CD14-positive monocyte (primary cell): Measurements from ENCODE around the gene MORF4L2. TPM values are rescaled to one million over a fixed set of nuclear protein-coding genes. Genes with fewer than 3 reads are reported as not detected.

ENCODE experiments used
- DNase-seq, 3 donors: peaks; one replicate each; pipeline ENCODE4 v3.0.0-alpha.2; 2011 to 2022
- H2AFZ ChIP-seq: 2 replicates; pipeline ENCODE4 v1.6.0; 2012; ENCODE audit warnings: mild to moderate bottlenecking, low read depth, low read length, inconsistent platforms; ENCODE audit not compliant: insufficient read depth, poor library complexity, severe bottlenecking
- H3K27ac ChIP-seq, 2 donors: 1 replicate in 1 of 2; 2 replicates in 1 of 2; pipeline ENCODE4 v1.5.1; 2012 to 2013; ENCODE audit warnings: low read length in 2 of 2, control low read depth in 1 of 2, inconsistent platforms in 1 of 2, low read depth in 1 of 2, mild to moderate bottlenecking in 1 of 2
- H3K27me3 ChIP-seq, 2 donors: one replicate each; pipeline versions ENCODE4 v1.6.0 to v1.6.1; 2011 to 2013; ENCODE audit warnings: low read length in 2 of 2; ENCODE audit not compliant: control insufficient read depth in 2 of 2, insufficient read depth in 2 of 2
- H3K36me3 ChIP-seq, 2 donors: replicated peaks in 1 of 2; 1 replicate in 1 of 2; 2 replicates in 1 of 2; pipeline versions ENCODE4 v1.5.1 to v1.6.1; 2012 to 2013; ENCODE audit warnings: low read length in 2 of 2, control low read depth in 1 of 2, inconsistent platforms in 1 of 2, mild to moderate bottlenecking in 1 of 2; ENCODE audit not compliant: insufficient read depth in 2 of 2, control insufficient read depth in 1 of 2
- H3K4me1 ChIP-seq, 2 donors: 1 replicate in 1 of 2; 2 replicates in 1 of 2; pipeline versions ENCODE4 v1.5.1 to v1.6.1; 2012 to 2013; ENCODE audit warnings: low read length in 2 of 2, control low read depth in 1 of 2, inconsistent platforms in 1 of 2, mild to moderate bottlenecking in 1 of 2, moderate library complexity in 1 of 2; ENCODE audit not compliant: insufficient read depth in 2 of 2, control insufficient read depth in 1 of 2
- H3K4me2 ChIP-seq: replicated peaks from 2 replicates; pipeline ENCODE3; 2012; ENCODE audit warnings: low read length, moderate library complexity, mild to moderate bottlenecking; ENCODE audit not compliant: poor library complexity, severe bottlenecking; ENCODE audit errors: extremely low read depth
- H3K4me3 ChIP-seq, 3 experiments: fragments of 200-600 bp in 1 of 3; sonication (generic) in 1 of 3; replicated peaks in 1 of 3; 1 replicate in 2 of 3; 2 replicates in 1 of 3; pipeline ENCODE4 v1.5.1; 2011 to 2013; ENCODE audit warnings: low read length in 3 of 3, mild to moderate bottlenecking in 3 of 3, control low read depth in 2 of 3, low read depth in 2 of 3, inconsistent platforms in 1 of 3, moderate library complexity in 1 of 3
- H3K79me2 ChIP-seq: 2 replicates; pipeline ENCODE4 v1.6.0; 2012; ENCODE audit warnings: mild to moderate bottlenecking, control low read depth, inconsistent platforms, low read length, moderate library complexity; ENCODE audit not compliant: insufficient read depth
- H3K9ac ChIP-seq: 2 replicates; pipeline ENCODE4 v1.6.0; 2017; ENCODE audit warnings: low read length, mild to moderate bottlenecking; ENCODE audit not compliant: insufficient read depth, poor library complexity, severe bottlenecking
- H3K9me3 ChIP-seq, 2 donors: replicated peaks in 1 of 2; 1 replicate in 1 of 2; 2 replicates in 1 of 2; pipeline versions ENCODE4 v1.5.1 to v1.6.1; 2012 to 2013; ENCODE audit warnings: low read length in 2 of 2, control low read depth in 1 of 2; ENCODE audit not compliant: control insufficient read depth in 1 of 2, insufficient read depth in 1 of 2
- H4K20me1 ChIP-seq: 2 replicates; pipeline ENCODE4 v1.6.0; 2012; ENCODE audit warnings: mild to moderate bottlenecking, low read length, control low read depth, moderate library complexity; ENCODE audit not compliant: insufficient read depth
- H3K27ac Mint-ChIP-seq, 7 donors: one replicate each; pipeline ENCODE4 v1.8.0; 2020; ENCODE audit warnings: mild to moderate bottlenecking in 7 of 7, mixed read lengths in 7 of 7, moderate library complexity in 6 of 7, inconsistent platforms in 2 of 7
- H3K27me3 Mint-ChIP-seq, 3 donors: one replicate each; pipeline ENCODE4 v1.8.0; 2021 to 2022; ENCODE audit warnings: low read depth in 3 of 3, mild to moderate bottlenecking in 3 of 3, mixed read lengths in 3 of 3, moderate library complexity in 3 of 3, inconsistent platforms in 1 of 3
- H3K36me3 Mint-ChIP-seq, 2 donors: one replicate each; pipeline ENCODE4 v1.8.0; 2020; ENCODE audit warnings: mixed read lengths in 2 of 2, inconsistent platforms in 1 of 2, mild to moderate bottlenecking in 1 of 2
- H3K4me1 Mint-ChIP-seq: one replicate; pipeline ENCODE4 v1.8.0; 2020; ENCODE audit warnings: mild to moderate bottlenecking, mixed read lengths
- H3K4me3 Mint-ChIP-seq, 2 donors: one replicate each; pipeline ENCODE4 v1.8.0; 2020; ENCODE audit warnings: mild to moderate bottlenecking in 2 of 2, mixed read lengths in 2 of 2, moderate library complexity in 1 of 2
- H3K9me3 Mint-ChIP-seq, 7 donors: one replicate each; pipeline ENCODE4 v1.8.0; 2020 to 2022; ENCODE audit warnings: mixed read lengths in 7 of 7, mild to moderate bottlenecking in 6 of 7, moderate library complexity in 6 of 7, inconsistent platforms in 2 of 7
- CTCF ChIP-seq: fragments of 200-600 bp; IDR thresholded peaks from one replicate; pipeline ENCODE4 v1.8.0; 2022; ENCODE audit warnings: antibody characterized with exemption, mild to moderate bottlenecking
- WGBS: methylation state at CpG from one replicate; pipeline ENCODE4 v1.1.5; 2013; ENCODE audit warnings: missing lambda C conversion rate; ENCODE audit not compliant: insufficient coverage; 5-methylcytosine and 5-hydroxymethylcytosine counted together
- intact Hi-C, 2 donors: fragments of 100-400 bp; cut with micrococcal nuclease; formaldehyde crosslinking; loops; one replicate each; pipeline versions ENCODE4 v1.15.0 to v1.15.1; 2023
- polyA plus RNA-seq, 3 donors: library from polyadenylated mRNA; depleted of rRNA in 1 of 3; unstranded in 2 of 3; stranded (reverse) in 1 of 3; fragments of 300-500 nt in 2 of 3; fragments of >200 nt in 1 of 3; fragmentation: Illumina TruSeq in 2 of 3; gene quantifications; 1 replicate in 2 of 3; 2 replicates in 1 of 3; pipeline ENCODE4 v1.2.3, GENCODE V29; 2012 to 2021

Gene MORF4L2
- polyA plus RNA-seq, 3 donors, result 83.5 to 86.4 (median 83.9) TPM

GRCh38 chrX:103681443-103681842 lies 5.1 kb downstream of the MORF4L2 start:
- peaks cover 43 to 74% of the 10 kb centered on the region in 2 donors for H3K36me3 ChIP-seq
- Mint-ChIP-seq H3K27ac (no peak overlapping the region), H3K4me1 (peaks cover 3% of the 10 kb centered on the region), H3K9me3 (no peaks in the 10 kb centered on the region), H3K27me3 (peaks cover 0 to 4% (median 0%) of the 10 kb centered on the region in 3 donors), H3K36me3 (peaks cover 50 to 52% of the 10 kb centered on the region in 2 donors), H3K4me3 (no peak overlapping the region)
- intact Hi-C loops, result no loop called here
- H3K4me2 ChIP-seq, result no peak overlapping the region
- no peak for TF ChIP-seq CTCF
- peaks cover 23% of the 10 kb centered on the region for H3K79me2 ChIP-seq
- no peak overlapping the region for H2AFZ ChIP-seq
- no peak overlapping the region for H3K27ac ChIP-seq
- H3K9ac ChIP-seq, result no peak overlapping the region
- H3K9me3 ChIP-seq, result no peaks in the 10 kb centered on the region
- no peaks in the 10 kb centered on the region for H4K20me1 ChIP-seq
- WGBS, result no CpG with 5 or more reads among the region's 2 CpGs
- DNase-seq, result no peak
- no peaks in the 10 kb centered on the region for H3K27me3 ChIP-seq
- no peaks in the 10 kb centered on the region for H3K4me1 ChIP-seq
- no peak overlapping the region for H3K4me3 ChIP-seq

GRCh38 chrX:103678199-103678993 lies 8.1 kb downstream of the MORF4L2 start:
- peaks cover 54 to 77% of the 10 kb centered on the region in 2 donors for H3K36me3 ChIP-seq
- TF ChIP-seq CTCF, result no peak
- Mint-ChIP-seq H3K27me3 (peaks cover 0 to 3% (median 0%) of the 10 kb centered on the region in 3 donors), H3K36me3 (peaks cover 51 to 54% of the 10 kb centered on the region in 2 donors), H3K4me1 (no peaks in the 10 kb centered on the region), H3K4me3 (no peak overlapping the region), H3K27ac (no peak overlapping the region), H3K9me3 (no peaks in the 10 kb centered on the region)
- H4K20me1 ChIP-seq, result no peaks in the 10 kb centered on the region
- H3K79me2 ChIP-seq, result no peaks in the 10 kb centered on the region
- WGBS, result no CpG with 5 or more reads among the region's 5 CpGs
- no peak for DNase-seq
- no peak overlapping the region for H3K4me3 ChIP-seq
- H3K27ac ChIP-seq, result no peak overlapping the region
- H3K9me3 ChIP-seq, result no peaks in the 10 kb centered on the region
- intact Hi-C loops, result no loop called here
- H3K9ac ChIP-seq, result no peak overlapping the region
- H2AFZ ChIP-seq, result no peak overlapping the region
- no peak overlapping the region for H3K4me2 ChIP-seq
- H3K27me3 ChIP-seq, result no peaks in the 10 kb centered on the region
- no peaks in the 10 kb centered on the region for H3K4me1 ChIP-seq
